NCI-H446 treated with DMSO at 0.1 percent for 48 hours (cell line): ENCODE measurements around the gene C2orf68.
"Not testable (repeated sequence)": the region's sequence is repeated elsewhere in the genome, so short reads cannot be mapped to it uniquely, and the experiment has no call there.

Experiments used
- DNase-seq: peaks from one replicate; lab custom pipeline; 2025; lab: John Stamatoyannopoulos, UW

C2orf68 gene

DNA sequence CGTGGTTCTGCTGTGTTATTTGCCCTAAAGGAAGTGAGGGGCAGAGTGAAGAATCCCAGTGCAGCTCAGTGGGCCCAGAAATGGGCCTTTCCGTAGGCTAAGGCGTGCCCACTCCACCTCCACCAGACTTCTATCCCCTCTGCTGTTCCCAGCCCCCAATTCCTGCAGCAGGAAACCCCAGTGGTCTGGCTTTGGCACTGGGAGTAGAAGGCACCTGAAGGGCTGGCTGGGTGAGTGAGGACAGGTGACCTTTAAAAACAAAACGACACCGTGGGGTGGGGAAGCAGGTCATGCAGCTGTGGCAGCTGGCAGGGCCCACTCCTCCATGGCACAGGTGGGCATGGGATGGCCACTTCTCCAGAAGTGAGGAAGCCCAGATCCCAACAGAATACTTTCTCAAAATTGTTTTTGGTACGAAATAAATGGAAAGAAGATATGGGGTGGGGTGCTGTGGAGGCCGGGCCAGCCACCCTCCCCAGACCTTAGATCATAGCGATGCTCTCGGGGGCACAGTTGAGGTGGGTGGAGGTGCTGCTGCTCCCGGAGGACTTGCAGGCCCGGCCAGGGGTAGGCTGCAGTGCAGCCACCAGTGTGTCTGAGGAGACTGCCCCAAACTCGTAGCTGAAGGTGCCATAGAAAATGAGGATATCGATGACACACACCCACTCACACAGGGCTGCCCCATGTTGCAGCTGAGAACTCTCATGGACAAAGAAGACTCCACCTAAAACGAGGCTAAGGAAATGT, 13.1 kb downstream of the C2orf68 start:
- no peak for DNase-seq

DNA sequence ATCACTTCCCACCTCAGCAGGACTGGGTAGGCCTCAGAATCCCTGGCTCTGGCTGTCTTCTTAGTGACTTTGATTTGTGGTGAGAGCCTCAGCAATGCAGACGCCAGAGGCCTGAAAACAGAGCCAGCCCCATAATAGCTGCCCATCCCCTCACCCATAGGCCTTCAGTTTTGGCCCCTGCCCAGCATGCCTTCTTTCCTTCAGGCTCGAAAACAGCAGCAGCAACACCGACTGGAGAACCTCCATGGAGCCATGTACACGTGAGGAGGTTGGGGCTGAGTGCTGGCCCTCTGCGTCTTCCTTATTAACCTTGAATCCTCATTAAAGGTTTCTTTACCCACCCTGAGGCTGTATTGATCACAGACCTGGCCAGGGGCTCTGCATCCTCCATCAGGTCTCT, 14.6 kb downstream of the C2orf68 start:
- DNase-seq = no peak

DNA sequence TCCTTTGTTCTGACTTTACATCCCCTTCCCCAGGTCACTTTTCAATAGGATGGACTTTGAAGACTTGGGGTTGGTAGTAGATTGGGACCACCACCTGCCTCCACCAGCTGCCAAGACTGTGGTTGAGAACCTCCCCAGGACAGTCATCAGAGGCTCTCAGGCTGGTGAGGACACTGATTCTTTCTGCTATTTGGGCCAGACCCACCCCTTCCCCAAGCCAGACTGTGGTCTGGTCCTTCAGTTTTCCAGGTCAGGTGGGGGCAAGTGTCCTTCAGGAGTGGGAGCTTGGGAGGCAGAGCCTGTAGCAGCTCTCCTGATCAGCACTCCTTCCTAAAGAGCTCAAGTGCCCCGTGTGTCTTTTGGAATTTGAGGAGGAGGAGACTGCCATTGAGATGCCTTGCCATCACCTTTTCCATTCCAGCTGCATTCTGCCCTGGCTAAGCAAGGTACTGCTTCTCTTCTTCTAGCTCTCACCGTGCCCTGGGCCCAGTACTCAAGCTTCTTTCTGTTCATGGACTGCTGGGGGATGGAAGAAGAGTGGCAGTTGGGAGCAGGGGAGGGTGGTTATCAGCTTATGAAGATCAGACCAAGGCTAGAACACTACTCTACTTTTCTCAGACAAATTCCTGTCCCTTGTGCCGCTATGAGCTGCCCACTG, 15.3 kb downstream of the C2orf68 start:
- DNase-seq = no peak

DNA sequence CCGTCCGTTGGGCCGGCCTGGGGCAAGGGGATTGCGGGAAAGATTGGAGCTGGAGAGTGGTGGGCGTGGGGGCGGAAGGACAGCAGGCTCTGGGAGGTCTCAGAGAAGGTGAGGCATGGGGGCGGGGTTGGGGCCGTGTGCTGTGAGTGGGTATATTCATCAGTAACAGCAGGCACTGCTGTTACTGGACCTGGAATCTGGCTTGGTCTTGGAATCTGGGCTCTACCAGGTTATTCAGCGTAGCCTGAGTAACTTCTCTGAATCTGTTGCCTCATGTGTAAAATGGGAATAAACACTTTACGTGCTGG, 15.9 kb downstream of the C2orf68 start:
- no peak for DNase-seq

DNA sequence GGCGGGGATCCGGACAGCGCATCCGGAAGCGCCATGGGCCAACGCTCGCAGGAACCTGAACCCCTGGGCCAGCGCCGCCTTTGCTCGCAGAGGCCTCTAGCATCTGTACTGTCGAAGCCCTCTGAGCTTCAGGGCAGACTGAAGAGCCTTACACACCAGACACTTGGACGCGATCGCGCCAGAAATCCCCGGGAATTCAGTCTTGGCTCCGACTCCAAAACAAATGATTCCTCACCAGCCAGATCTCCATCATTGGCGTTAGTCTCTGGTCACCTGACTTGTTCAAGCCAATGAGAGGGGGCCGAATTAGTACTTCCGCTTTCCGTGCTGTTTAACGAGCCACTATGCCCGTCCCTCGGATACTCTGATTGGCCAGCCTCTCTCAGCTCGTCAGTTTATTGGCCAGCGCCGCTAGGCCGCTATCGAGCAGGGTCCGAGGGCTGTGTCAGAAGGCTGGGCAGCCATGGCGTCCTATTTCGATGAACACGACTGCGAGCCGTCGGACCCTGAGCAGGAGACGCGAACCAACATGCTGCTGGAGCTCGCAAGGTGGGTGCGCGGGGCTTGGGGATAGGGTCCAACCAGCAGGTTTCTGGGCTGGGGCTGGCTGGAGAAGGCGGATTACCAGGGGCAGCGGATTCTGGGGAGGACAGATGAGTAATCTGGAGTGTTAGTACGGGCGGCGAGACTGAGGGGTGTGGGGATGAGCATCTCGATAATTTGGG, 16.4 kb downstream of the C2orf68 start, which contains the start of gene RNF181:
TSS of gene RNF181 (plus strand) at position 445 of the 725 bp plus-strand sequence. CDS start at position 464, 19 bp downstream.
- peak; percentile 98 for DNase-seq

DNA sequence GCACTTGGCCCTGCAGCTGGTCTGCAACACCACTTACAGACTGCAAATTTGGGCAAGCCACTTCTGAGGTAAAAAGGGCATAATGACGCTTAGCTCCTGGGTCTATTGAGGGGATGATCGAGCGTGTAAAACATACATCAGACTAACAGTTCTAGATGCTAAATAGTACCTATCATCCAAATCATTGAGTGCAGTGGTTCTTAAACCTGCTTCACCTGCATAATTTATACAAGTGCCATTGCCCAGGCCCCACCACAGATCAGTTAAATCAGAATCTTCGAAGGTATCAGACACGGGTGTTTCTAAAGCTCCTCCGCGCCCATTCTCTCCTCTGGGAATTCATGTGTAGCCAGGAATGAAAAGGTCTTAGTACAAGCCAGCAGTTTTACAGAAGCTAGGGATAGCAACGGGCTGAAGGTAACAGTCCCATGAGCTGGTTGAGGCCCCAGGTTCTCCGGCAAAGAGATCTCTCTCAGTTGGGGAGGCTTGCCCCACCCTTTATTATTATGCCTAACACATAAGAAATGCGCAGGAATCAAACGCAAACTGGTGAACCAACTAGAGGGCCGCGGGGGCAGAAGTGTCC, 17.1 kb downstream of the C2orf68 start:
- no peak for DNase-seq

DNA sequence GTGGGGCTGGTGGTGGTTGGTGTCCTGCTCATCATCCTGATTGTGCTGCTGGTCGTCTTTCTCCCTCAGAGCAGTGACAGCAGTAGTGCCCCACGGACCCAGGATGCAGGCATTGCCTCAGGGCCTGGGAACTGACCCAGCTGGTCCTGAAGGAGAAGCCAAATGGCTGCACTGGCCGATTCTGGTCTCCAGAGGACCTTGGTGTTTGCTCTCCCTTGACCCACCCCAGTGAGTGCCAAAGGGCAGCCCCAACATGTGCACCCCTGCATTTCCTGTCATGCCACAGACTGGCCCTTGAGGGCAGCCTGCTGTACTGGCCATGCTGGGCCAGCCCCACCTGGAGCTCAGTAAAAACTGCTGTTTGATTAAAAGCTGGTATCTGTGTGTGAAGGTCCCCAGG, 18.8 kb downstream of the C2orf68 start:
- no peak for DNase-seq

DNA sequence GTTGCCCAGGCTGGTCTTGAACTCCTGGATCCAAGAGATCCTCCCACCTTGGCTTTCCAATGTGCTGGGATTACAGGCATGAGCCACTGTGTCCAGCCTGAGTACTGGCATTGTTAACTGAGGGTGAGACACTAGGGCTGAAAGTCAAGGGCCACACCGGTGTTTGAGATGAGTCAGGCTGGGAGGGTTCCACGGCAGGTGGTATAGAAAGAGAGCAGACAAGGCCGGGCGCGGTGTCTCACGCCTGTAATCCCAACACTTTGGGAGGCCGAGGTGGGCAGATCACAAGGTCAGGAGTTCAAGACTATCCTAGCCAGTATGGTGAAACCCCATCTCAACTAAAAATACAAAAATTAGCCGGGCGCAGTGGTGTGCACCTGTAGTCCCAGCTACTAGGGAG, 19.6 kb downstream of the C2orf68 start:
- DNase-seq = not testable (repeated sequence)

DNA sequence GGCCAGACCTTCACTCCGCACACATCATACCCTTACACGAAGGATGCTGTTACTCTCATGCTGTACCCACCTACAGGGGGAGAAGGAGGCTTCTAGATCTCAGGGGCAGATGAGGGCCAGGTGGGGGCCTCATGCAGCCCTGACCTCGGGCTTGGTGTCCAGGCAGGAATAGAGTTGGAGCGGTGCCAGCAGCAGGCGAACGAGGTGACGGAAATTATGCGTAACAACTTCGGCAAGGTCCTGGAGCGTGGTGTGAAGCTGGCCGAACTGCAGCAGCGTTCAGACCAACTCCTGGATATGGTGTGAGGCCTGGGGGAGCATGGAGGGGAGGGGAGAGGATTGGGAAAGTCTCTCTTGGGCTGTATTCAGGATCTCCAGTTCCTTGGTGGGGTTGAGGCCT, 20.3 kb downstream of the C2orf68 start:
- DNase-seq = no peak

DNA sequence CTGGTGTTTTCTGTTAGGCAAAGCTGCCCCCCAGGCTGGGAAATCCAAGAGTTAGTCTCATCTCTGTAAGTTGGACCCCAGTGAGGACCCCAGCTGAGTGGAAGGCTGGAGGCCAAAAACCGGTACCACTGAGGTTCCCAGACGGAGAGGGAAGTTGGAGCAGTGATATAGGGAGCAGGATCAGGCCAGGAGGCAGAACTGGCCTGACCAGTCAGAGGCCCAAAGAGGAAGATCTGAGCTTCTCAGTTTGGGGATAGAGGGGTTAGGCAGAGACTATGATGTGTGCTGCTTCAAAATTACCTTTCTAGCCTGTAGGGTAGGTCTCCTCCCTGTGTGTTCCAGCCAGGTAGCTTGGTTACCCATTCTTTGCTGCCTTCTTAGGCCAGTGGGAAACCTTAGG, 20.9 kb downstream of the C2orf68 start:
- DNase-seq = no peak

DNA sequence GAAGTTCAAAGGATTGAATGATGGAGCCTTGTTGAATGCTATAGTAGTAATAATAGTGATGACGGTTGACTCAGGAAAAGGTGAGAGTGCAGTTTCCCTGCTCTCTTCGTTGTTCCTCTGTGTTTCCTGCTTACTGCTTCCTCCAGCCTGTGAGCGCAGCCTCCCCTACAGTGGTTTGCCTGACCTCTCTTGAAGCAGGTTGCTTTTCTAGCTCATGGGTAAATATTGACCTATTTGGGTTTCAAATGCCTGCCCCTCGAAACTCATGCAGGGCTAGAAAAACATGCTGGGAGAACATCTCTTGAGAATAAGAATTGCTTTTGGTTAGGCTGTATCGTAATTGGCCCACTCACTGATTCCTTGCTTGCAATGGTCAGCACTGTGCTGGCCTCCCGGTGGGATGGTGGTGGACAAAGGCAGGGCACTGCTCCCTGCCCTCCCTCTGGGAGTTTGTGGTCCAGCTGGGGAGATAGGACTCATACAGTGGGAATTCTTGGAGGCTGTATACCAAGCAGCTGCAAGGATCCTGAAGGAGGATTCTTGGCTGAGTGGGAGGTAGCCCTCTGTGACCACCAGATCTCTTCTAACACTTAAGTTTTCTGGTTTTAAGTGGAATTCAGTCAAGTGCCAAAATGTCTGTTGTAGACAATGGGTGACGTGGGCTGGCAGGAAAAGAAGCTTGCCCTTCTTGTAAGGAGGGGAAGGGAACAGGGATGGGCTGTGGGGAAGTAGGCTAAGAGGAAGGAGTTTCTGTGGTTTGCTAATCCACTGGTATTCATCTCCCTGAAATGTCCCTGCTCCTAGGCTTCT, 21.7 kb downstream of the C2orf68 start:
- DNase-seq = no peak

DNA sequence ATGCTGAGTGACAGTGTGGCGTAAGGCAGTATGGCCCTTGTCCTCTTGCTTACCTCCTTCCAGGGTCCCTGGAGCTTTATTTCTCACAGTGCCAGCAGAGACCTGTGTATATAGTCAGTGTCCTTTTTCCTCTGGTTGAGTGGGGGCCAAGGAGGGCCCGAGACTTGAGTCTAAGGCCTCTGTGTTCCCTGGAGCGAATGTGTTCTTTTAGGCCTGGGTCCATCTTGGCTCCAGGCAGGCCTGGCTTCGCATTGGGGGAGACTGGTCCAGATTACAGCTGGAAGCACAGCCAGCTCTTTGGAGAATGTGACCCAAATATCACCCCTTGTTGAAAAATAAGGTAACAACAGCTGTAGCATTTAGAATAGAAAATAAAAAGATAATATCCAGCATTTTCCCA, 22.7 kb downstream of the C2orf68 start:
- no peak for DNase-seq

DNA sequence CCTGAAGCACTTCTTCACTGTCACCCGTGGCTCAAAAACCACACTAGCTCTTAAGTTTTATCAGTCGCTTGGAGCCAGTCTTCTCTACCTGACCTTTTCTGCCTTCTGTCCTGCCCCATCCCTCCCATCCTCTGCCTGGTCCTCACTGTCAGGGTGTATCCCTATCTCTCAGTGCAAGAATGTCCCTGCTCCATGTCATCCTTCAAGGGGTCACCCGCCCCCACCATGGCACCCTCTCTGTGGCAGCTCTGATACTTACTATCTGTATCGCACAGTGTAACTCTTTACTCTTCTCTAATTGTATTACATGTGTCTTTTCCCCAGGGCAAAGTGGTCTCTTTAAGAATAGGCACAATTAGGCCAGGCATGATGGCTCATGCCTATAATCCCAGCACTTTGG, 23.2 kb downstream of the C2orf68 start:
- no peak for DNase-seq

DNA sequence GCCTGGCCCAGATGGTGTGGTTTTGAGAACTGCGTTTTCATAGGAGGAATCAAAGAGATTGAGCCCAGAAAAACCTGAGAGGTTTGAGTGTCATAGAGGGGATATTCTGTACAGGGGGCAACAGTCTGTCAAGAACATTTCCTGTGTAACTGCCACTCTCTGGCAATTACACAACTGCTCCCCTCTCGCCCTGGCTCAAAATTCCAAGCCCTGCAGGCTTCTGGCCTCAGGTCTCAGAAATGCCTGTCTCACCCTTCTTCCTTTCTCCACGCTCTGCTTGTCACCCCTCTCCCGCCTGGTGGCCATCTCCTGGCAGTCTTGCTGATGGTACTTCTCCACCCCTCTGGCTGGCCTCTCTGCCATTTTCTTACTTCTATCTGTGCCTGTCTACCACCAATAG, 23.6 kb downstream of the C2orf68 start:
- DNase-seq = no peak

DNA sequence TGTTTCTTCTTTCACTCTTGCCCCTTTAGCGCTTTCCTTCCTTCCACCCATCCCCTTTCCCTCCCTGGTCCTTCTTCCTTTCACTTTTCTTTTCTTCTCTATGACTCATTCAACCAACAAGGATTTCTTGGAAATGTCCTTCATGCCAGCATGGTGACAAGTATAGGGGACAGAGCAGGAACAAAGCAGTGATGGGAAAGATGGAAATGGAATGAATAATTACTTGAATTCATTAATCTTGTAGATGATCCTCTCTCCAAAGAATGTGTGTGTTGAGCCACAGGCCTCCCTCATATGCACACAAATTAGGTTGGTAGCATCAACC, 26.1 kb downstream of the C2orf68 start:
- DNase-seq = no peak

DNA sequence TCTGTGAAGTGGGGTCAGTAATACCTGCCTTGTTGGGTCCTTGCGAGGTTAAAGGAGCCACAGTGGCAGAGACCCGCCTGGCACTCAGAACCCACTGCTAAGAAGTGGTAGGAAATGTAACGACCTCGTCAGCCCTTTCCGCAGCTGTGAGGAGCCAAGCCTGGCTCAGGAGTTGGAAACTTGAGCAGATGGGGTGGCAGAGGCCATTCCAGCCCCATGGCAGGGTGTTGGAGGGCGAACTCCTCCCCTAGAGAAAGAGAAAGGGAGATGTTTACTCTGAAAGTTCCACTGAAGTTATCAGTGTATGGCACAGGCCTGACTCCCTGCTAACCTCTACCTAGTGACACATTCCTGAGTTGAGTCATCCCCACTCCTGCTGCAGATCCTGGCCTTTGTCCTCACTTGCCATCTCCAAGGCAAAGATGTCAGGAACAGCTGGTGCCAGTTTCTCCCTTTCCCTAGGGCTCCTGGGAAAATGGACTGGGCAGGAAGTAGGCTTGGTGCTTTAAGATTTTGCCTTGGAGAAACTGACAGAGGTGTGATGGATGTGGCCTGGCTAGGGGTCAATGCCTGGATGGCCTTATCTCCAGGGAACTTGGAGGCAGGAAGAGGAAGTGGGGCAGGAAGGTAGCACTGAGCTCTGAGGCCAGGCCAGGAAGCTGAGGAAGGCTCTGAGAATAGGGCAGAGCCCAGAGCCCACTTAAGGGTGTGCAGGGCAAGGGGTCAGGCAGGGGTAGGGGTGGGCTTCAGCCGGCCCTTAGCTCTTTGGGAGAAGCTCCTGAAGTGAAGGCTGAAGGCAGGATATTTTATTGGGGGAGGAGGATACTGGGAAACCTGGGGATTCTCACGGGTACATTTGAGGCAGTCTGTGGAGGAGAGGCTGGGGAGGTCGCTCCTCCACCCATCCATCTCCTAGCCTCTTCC, 26.7 kb downstream of the C2orf68 start:
- no peak for DNase-seq

DNA sequence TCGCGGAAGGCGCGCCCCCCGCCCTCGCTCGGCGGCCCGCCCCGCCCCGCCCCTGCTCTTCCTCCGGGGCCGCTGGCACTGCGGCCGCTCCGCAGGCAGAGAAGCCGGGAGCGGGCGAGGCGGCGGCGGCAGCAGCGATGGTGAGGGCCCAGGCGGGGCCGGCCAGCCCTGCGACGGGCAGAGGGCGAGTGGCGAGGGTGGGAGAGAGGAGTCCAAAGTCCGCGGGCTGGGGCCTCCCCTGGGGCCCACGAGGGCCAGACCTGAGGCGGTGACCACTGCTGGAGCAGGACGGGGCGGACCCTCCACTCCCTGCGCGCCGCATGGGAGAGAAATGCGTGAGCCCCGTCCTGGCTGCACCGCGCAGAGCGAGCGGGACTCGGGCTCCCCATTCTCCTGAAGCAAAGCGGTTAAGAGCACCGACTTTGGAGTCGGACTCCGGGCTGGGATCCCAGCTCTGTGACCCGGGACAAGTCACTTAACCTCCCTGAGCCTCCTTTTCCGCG, 27.5 kb downstream of the C2orf68 start, which contains the start of gene VAMP5:
TSS of gene VAMP5 (plus strand) at position 78 of the 503 bp plus-strand sequence. CDS start at position 138, 60 bp downstream.
- DNase-seq = no peak

DNA sequence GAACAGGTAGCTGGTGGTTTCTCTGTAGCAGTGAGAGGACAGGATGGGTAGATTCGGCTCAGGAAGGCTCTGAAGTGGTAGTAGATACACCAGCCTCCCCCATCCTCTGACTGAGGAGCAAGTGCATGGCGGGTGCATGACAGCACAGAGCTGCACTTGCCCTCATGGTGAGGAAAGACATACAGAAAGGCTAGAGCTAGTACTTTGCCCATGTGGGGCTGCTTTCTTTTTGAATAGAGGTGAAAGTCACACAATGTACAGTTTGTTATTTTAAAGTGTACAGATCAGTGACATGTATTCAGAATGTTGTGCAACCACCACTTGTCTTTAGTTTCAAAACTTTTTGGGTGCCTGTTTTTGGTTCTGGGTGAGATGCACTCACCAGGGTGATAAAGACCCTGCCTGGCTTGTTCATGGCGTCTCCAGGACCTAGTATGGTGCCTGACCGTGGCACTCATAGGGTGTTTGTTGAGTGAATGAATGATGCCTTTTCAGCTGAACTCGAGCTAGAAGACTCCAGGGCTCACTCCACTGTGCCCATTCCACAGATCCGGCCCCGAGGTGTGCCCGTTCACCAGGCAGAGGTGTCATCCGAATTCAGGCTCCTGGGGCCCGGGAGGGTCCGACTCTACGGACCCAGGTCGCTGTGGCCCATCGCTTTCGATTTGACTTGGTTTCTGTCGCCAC, 28.1 kb downstream of the C2orf68 start:
- no peak for DNase-seq

DNA sequence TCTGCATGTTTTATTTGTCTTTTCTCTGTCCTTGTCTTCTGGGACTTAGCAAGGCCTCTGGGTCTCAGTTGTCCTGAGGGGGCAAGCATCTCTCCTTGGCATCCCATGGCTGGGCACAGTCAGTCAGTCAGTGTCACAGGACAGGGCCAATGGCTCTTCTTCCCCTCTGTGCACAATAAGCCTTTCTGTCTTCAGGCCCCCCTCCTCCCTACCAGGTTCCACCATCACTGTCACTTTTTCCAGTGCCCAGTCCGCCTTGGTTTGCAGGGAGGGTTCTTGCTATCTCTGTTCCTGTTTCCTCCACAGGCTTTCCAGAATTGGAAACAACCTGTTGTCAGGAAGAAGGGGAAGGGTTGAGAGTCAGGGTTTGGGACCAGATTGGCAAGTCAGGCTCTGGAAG, 29.4 kb downstream of the C2orf68 start:
- no peak for DNase-seq

DNA sequence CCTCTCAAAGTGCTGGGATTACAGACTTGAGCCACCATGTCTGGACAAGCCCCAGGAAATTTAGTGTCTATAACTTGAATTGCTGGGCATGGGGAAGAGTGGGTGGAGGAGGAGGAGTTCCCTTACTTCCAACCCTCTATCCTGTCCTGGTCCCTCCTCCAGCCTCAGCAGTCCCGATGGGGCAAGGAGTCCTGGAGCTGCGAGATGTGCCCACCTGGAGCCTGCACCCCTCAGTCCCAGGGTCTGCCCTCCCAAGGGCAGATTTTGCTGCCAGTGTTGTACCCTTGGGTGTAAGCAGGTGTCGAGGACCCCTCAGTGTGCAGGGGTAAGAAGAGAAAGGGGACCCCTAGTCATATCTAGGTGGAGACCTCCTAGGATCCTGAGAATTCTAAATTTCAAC, 31.7 kb downstream of the C2orf68 start:
- no peak for DNase-seq
